MM.1S (cell line): ENCODE measurements around the gene ADAMTS2.

ENCODE experiments used
- EZH2 ChIP-seq: fragments of 300-600 bp; sonication (generic); optimal IDR thresholded peaks from 2 replicates; pipeline ENCODE3; 2017; ENCODE audit warnings: low read depth, mild to moderate bottlenecking, antibody characterized with exemption, low read length, mixed read lengths
- EZH2phosphoT487 ChIP-seq: fragments of 300-600 bp; sonication (generic); IDR thresholded peaks from 2 replicates; pipeline ENCODE4 v1.6.1; 2018; ENCODE audit warnings: antibody characterized with exemption, low read length
- TF ChIP-seq, protein P1 (sequence below): fragments of 300-600 bp; sonication (generic); IDR thresholded peaks from 2 replicates; pipeline ENCODE4 v1.5.1; 2016; ENCODE audit warnings: antibody characterized with exemption, low read length, mixed read lengths

DNA sequence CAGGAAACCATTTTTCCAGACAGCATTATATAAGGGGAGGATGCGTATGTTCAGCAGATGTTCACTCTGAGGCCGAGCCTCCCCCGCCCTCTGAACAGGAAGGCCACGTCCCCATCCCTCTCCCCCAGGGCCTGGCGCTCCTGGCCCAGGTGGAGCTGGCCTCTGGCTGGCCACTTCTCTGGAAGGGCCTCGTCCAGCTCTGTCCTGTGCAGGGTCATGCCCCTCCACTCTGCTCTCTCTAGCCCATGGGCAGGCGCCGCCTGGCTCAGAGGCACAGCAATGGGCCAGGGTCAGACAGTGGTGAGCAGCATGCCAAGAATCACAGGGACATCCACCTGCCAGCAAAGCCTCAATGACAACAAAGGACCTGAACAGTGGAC, 34.2 kb downstream of the ADAMTS2 start:
- TF ChIP-seq EZH2, result no peak
- TF ChIP-seq, protein P1, sequence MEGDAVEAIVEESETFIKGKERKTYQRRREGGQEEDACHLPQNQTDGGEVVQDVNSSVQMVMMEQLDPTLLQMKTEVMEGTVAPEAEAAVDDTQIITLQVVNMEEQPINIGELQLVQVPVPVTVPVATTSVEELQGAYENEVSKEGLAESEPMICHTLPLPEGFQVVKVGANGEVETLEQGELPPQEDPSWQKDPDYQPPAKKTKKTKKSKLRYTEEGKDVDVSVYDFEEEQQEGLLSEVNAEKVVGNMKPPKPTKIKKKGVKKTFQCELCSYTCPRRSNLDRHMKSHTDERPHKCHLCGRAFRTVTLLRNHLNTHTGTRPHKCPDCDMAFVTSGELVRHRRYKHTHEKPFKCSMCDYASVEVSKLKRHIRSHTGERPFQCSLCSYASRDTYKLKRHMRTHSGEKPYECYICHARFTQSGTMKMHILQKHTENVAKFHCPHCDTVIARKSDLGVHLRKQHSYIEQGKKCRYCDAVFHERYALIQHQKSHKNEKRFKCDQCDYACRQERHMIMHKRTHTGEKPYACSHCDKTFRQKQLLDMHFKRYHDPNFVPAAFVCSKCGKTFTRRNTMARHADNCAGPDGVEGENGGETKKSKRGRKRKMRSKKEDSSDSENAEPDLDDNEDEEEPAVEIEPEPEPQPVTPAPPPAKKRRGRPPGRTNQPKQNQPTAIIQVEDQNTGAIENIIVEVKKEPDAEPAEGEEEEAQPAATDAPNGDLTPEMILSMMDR, result no peak
- no peak for TF ChIP-seq EZH2phosphoT487
